ENCODE data around the gene PSPC1. TPM values are rescaled to one million over a fixed set of nuclear protein-coding genes. Genes with fewer than 3 reads are reported as not detected.

Gene PSPC1
- total and polyA plus RNA-seq, 3 experiments from 2014 or later = 33.0 to 112 (median 104) TPM

GRCh38 chr13:19665427-19665859 is 117.3 kb downstream of the PSPC1 start:
- no peaks in the 10 kb centered on the region for H3K9me3 Mint-ChIP-seq
- no peak overlapping the region for H3K4me3 Mint-ChIP-seq
- H3K36me3 ChIP-seq (ENCODE audit: insufficient read depth, low read length) = peaks cover 64% of the 10 kb centered on the region
- H3K27ac Mint-ChIP-seq = peak overlapping the region in 1 of 8 donors; percentile 62
- ChIA-PET CTCF (no interaction called here), POLR2A (no interaction called here)
- peaks cover 1 to 7% (median 5%) of the 10 kb centered on the region in 3 donors for H3K4me1 Mint-ChIP-seq
- peaks cover 5 to 92% (median 18%) of the 10 kb centered on the region in 3 donors for H3K36me3 Mint-ChIP-seq
- H3K4me3 ChIP-seq (ENCODE audit: low read length) = no peak overlapping the region
- H3K4me1 ChIP-seq (ENCODE audit: insufficient read depth, low read length) = no peaks in the 10 kb centered on the region
- no peaks in the 10 kb centered on the region for H3K9me3 ChIP-seq (ENCODE audit: low read length)
- no peaks in the 10 kb centered on the region for H3K27me3 ChIP-seq (ENCODE audit: insufficient read depth, low read length, poor library complexity, severe bottlenecking)
- no peaks in the 10 kb centered on the region for H3K27me3 Mint-ChIP-seq
- DNase-seq = no peak
- H3K27ac ChIP-seq (ENCODE audit: low read depth, low read length) = no peak overlapping the region

- Histone ChIP-seq H3K4me3 (ENCODE audit: low read length) (no peak overlapping the region), H3K36me3 (ENCODE audit: insufficient read depth, low read length) (peaks cover 64% of the 10 kb centered on the region), H3K27me3 (ENCODE audit: insufficient read depth, low read length, poor library complexity, severe bottlenecking) (no peaks in the 10 kb centered on the region), H3K27ac (ENCODE audit: low read depth, low read length) (no peak overlapping the region), H3K4me1 (ENCODE audit: insufficient read depth, low read length) (no peaks in the 10 kb centered on the region), H3K9me3 (ENCODE audit: low read length) (no peaks in the 10 kb centered on the region)
- peaks cover 5 to 90% (median 13%) of the 10 kb centered on the region in 3 donors for H3K36me3 Mint-ChIP-seq
- no peaks in the 10 kb centered on the region for H3K27me3 Mint-ChIP-seq
- no peak for DNase-seq
- ChIA-PET CTCF (no interaction called here), POLR2A (no interaction called here)
- H3K9me3 Mint-ChIP-seq = no peaks in the 10 kb centered on the region
- no peak overlapping the region for H3K4me3 Mint-ChIP-seq
- peaks cover 1 to 7% (median 5%) of the 10 kb centered on the region in 3 donors for H3K4me1 Mint-ChIP-seq
- peak overlapping the region in 7 of 8 donors; percentile 11 to 85 (median 64) for H3K27ac Mint-ChIP-seq
Observed at GRCh38 chr13:19664481-19665230, 118.1 kb downstream of the PSPC1 start.

- Histone ChIP-seq H3K36me3 (ENCODE audit: insufficient read depth, low read length) (peaks cover 56% of the 10 kb centered on the region), H3K27ac (ENCODE audit: low read depth, low read length) (no peak overlapping the region), H3K27me3 (ENCODE audit: insufficient read depth, low read length, poor library complexity, severe bottlenecking) (no peaks in the 10 kb centered on the region), H3K4me1 (ENCODE audit: insufficient read depth, low read length) (no peaks in the 10 kb centered on the region), H3K9me3 (ENCODE audit: low read length) (no peaks in the 10 kb centered on the region), H3K4me3 (ENCODE audit: low read length) (no peak overlapping the region)
- no peak for DNase-seq
- H3K4me1 Mint-ChIP-seq = peaks cover 3 to 8% (median 5%) of the 10 kb centered on the region in 3 donors
- ChIA-PET CTCF (no interaction called here), POLR2A (no interaction called here)
- peaks cover 8 to 88% (median 18%) of the 10 kb centered on the region in 3 donors for H3K36me3 Mint-ChIP-seq
- no peaks in the 10 kb centered on the region for H3K9me3 Mint-ChIP-seq
- H3K27ac Mint-ChIP-seq = peak overlapping the region in 3 of 8 donors; percentile 14 to 64 (median 26)
- no peak overlapping the region for H3K4me3 Mint-ChIP-seq
- no peaks in the 10 kb centered on the region for H3K27me3 Mint-ChIP-seq
Observed at GRCh38 chr13:19663416-19663979, 119.2 kb downstream of the PSPC1 start.

- H3K27ac ChIP-seq (ENCODE audit: low read depth, low read length) = no peak overlapping the region
- H3K4me3 ChIP-seq (ENCODE audit: low read length) = no peak overlapping the region
- Mint-ChIP-seq H3K9me3 (no peaks in the 10 kb centered on the region), H3K4me1 (peaks cover 5 to 17% (median 5%) of the 10 kb centered on the region in 3 donors), H3K27me3 (no peaks in the 10 kb centered on the region), H3K36me3 (peaks cover 3 to 81% (median 15%) of the 10 kb centered on the region in 3 donors), H3K4me3 (no peak overlapping the region), H3K27ac (peak overlapping the region in 3 of 8 donors; percentile 36 to 79 (median 59))
- H3K4me1 ChIP-seq (ENCODE audit: insufficient read depth, low read length) = no peaks in the 10 kb centered on the region
- H3K36me3 ChIP-seq (ENCODE audit: insufficient read depth, low read length) = peaks cover 41% of the 10 kb centered on the region
- ChIA-PET CTCF (no interaction called here), POLR2A (no interaction called here)
- no peak for DNase-seq
- H3K27me3 ChIP-seq (ENCODE audit: insufficient read depth, low read length, poor library complexity, severe bottlenecking) = no peaks in the 10 kb centered on the region
- H3K9me3 ChIP-seq (ENCODE audit: low read length) = no peaks in the 10 kb centered on the region
Observed at GRCh38 chr13:19661561-19661960, 121.2 kb downstream of the PSPC1 start.

- Histone ChIP-seq H3K27ac (ENCODE audit: low read depth, low read length) (no peak overlapping the region), H3K4me3 (ENCODE audit: low read length) (no peak overlapping the region), H3K27me3 (ENCODE audit: insufficient read depth, low read length, poor library complexity, severe bottlenecking) (no peaks in the 10 kb centered on the region), H3K4me1 (ENCODE audit: insufficient read depth, low read length) (no peaks in the 10 kb centered on the region), H3K36me3 (ENCODE audit: insufficient read depth, low read length) (peaks cover 37% of the 10 kb centered on the region), H3K9me3 (ENCODE audit: low read length) (no peaks in the 10 kb centered on the region)
- no peak overlapping the region for H3K4me3 Mint-ChIP-seq
- peaks cover 3 to 76% (median 15%) of the 10 kb centered on the region in 3 donors for H3K36me3 Mint-ChIP-seq
- H3K27ac Mint-ChIP-seq = peak overlapping the region in 4 of 8 donors; percentile 23 to 79 (median 48)
- DNase-seq = no peak
- H3K9me3 Mint-ChIP-seq = no peaks in the 10 kb centered on the region
- H3K27me3 Mint-ChIP-seq = no peaks in the 10 kb centered on the region
- H3K4me1 Mint-ChIP-seq = peaks cover 5 to 17% (median 5%) of the 10 kb centered on the region in 3 donors
- ChIA-PET CTCF (no interaction called here), POLR2A (no interaction called here)
Observed at GRCh38 chr13:19661126-19661525, 121.6 kb downstream of the PSPC1 start.

GRCh38 chr13:19658831-19659230 is 123.9 kb downstream of the PSPC1 start:
- H3K4me1 ChIP-seq (ENCODE audit: insufficient read depth, low read length) = no peaks in the 10 kb centered on the region
- no peaks in the 10 kb centered on the region for H3K9me3 ChIP-seq (ENCODE audit: low read length)
- peaks cover 26% of the 10 kb centered on the region for H3K36me3 ChIP-seq (ENCODE audit: insufficient read depth, low read length)
- POLR2A ChIA-PET = no interaction called here
- Mint-ChIP-seq H3K27me3 (no peaks in the 10 kb centered on the region), H3K27ac (peak overlapping the region in 3 of 8 donors; percentile 46 to 51 (median 50)), H3K4me1 (peaks cover 5 to 10% (median 5%) of the 10 kb centered on the region in 3 donors), H3K4me3 (no peak overlapping the region), H3K36me3 (peaks cover 3 to 68% (median 18%) of the 10 kb centered on the region in 3 donors), H3K9me3 (no peaks in the 10 kb centered on the region)
- no peak overlapping the region for H3K4me3 ChIP-seq (ENCODE audit: low read length)
- CTCF ChIA-PET = no interaction called here
- no peak for DNase-seq
- no peak overlapping the region for H3K27ac ChIP-seq (ENCODE audit: low read depth, low read length)
- no peaks in the 10 kb centered on the region for H3K27me3 ChIP-seq (ENCODE audit: insufficient read depth, low read length, poor library complexity, severe bottlenecking)

- Histone ChIP-seq H3K4me1 (ENCODE audit: insufficient read depth, low read length) (no peaks in the 10 kb centered on the region), H3K27me3 (ENCODE audit: insufficient read depth, low read length, poor library complexity, severe bottlenecking) (no peaks in the 10 kb centered on the region), H3K27ac (ENCODE audit: low read depth, low read length) (no peak overlapping the region), H3K9me3 (ENCODE audit: low read length) (no peaks in the 10 kb centered on the region), H3K36me3 (ENCODE audit: insufficient read depth, low read length) (peaks cover 19% of the 10 kb centered on the region), H3K4me3 (ENCODE audit: low read length) (no peak overlapping the region)
- no peaks in the 10 kb centered on the region for H3K9me3 Mint-ChIP-seq
- H3K36me3 Mint-ChIP-seq = peaks cover 3 to 67% (median 22%) of the 10 kb centered on the region in 3 donors
- no peaks in the 10 kb centered on the region for H3K27me3 Mint-ChIP-seq
- CTCF ChIA-PET = no interaction called here
- peaks cover 4 to 10% (median 9%) of the 10 kb centered on the region in 3 donors for H3K4me1 Mint-ChIP-seq
- DNase-seq = no peak
- POLR2A ChIA-PET = no interaction called here
- no peak overlapping the region for H3K4me3 Mint-ChIP-seq
- peak overlapping the region in 7 of 8 donors; percentile 14 to 62 (median 39) for H3K27ac Mint-ChIP-seq
Observed at GRCh38 chr13:19657872-19658591, 124.7 kb downstream of the PSPC1 start.

Data from CD8-positive, alpha-beta memory T cell (primary cell).